ENCODE measurements around the gene SKAP2. TPM values are rescaled to one million over a fixed set of nuclear protein-coding genes. Genes with fewer than 3 reads are reported as not detected.

SKAP2 gene
- total and polyA plus RNA-seq, 2 donors (not counting 1 experiment from before 2014, with no cell fraction given) = 17.5 to 25.9 TPM

DNA sequence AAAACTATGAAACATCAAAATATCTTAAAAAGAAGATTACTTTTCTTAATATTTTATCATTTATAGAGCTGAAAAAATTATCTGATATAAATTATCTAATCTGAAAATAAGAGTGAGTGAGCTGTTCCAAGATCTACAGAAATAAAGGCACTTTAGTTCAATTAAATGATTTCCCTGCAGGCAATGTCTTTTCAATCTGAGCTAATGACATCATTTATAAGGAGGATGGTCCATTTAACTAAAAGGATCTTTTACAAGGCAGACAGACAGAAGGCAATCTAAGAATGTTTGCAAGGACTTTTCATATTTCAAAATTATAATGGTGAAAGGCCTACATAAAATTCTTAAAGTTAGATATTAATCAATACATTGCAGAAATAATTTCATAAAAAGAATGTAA, 71.8 kb downstream of the SKAP2 start:
- H3K36me3 ChIP-seq (ENCODE audit: control insufficient read depth, insufficient read depth, low read length) = no peaks in the 10 kb centered on the region
- no peaks in the 10 kb centered on the region for H3K4me1 ChIP-seq (ENCODE audit: control insufficient read depth, extremely low read depth, insufficient read depth, low read length)
- TF ChIP-seq, protein P1, sequence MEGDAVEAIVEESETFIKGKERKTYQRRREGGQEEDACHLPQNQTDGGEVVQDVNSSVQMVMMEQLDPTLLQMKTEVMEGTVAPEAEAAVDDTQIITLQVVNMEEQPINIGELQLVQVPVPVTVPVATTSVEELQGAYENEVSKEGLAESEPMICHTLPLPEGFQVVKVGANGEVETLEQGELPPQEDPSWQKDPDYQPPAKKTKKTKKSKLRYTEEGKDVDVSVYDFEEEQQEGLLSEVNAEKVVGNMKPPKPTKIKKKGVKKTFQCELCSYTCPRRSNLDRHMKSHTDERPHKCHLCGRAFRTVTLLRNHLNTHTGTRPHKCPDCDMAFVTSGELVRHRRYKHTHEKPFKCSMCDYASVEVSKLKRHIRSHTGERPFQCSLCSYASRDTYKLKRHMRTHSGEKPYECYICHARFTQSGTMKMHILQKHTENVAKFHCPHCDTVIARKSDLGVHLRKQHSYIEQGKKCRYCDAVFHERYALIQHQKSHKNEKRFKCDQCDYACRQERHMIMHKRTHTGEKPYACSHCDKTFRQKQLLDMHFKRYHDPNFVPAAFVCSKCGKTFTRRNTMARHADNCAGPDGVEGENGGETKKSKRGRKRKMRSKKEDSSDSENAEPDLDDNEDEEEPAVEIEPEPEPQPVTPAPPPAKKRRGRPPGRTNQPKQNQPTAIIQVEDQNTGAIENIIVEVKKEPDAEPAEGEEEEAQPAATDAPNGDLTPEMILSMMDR (conservative IDR thresholded peaks at IDR 0.05 in 1 of 2, IDR thresholded peaks at IDR 0.05 in 1 of 2; ENCODE audit: low read depth in 1 of 2, low read length in 2 of 2) = no peak
- no peak for TF ChIP-seq EZH2 (IDR thresholded peaks at IDR 0.05; ENCODE audit: low read length, missing control alignments)
- H3K9me3 ChIP-seq (ENCODE audit: control insufficient read depth, insufficient read depth, low read depth, low read length) = no peaks in the 10 kb centered on the region
- no peak overlapping the region for H2AFZ ChIP-seq (ENCODE audit: low read length)
- no peaks in the 10 kb centered on the region for H3K27me3 ChIP-seq (ENCODE audit: control insufficient read depth, insufficient read depth, low read length)
- no peaks in the 10 kb centered on the region for H4K20me1 ChIP-seq (ENCODE audit: control insufficient read depth, extremely low read depth, insufficient read depth, low read length)
- H3K9ac ChIP-seq (ENCODE audit: insufficient read depth, low read length) = no peak overlapping the region
- H3K27ac ChIP-seq (ENCODE audit: insufficient read depth, low read length) = no peak overlapping the region
- no peak overlapping the region for H3K4me2 ChIP-seq (ENCODE audit: extremely low read depth, insufficient read depth, low read length)
- no peak for DNase-seq (ENCODE audit: low read depth in 2 of 2)
- H3K4me3 ChIP-seq (replicated peaks in 1 of 4; ENCODE audit: control extremely low read depth in 1 of 4, insufficient read depth in 1 of 4, low read depth in 3 of 4, low read length in 4 of 4) = no peak overlapping the region
- no peaks in the 10 kb centered on the region for H3K79me2 ChIP-seq (ENCODE audit: control insufficient read depth, insufficient read depth, low read length)

DNA sequence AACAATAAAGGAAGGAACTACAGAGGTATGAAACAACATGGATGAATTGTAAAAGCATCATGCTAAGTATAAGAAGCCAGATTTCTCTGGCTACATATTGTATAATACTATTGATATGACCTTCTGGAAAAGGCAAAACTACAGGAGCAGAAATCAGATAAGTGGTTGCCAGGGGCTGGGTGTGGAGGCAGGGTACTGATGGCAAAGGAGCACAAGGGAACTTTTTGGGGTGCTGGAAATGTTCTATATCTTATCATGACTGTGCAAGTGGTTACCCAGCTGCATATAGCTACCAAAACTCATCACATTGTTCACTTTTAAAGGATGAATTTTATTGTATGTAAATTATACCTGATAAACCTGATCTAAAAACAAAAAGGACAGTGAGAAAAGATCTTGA, 72.4 kb downstream of the SKAP2 start:
- H3K9ac ChIP-seq (ENCODE audit: insufficient read depth, low read length) = no peak overlapping the region
- no peaks in the 10 kb centered on the region for H3K9me3 ChIP-seq (ENCODE audit: control insufficient read depth, insufficient read depth, low read depth, low read length)
- H3K27ac ChIP-seq (ENCODE audit: insufficient read depth, low read length) = no peak overlapping the region
- TF ChIP-seq, protein P1 (conservative IDR thresholded peaks at IDR 0.05 in 1 of 2, IDR thresholded peaks at IDR 0.05 in 1 of 2; ENCODE audit: low read depth in 1 of 2, low read length in 2 of 2) = no peak
- TF ChIP-seq EZH2 (IDR thresholded peaks at IDR 0.05; ENCODE audit: low read length, missing control alignments) = no peak
- H3K27me3 ChIP-seq (ENCODE audit: control insufficient read depth, insufficient read depth, low read length) = no peaks in the 10 kb centered on the region
- no peaks in the 10 kb centered on the region for H4K20me1 ChIP-seq (ENCODE audit: control insufficient read depth, extremely low read depth, insufficient read depth, low read length)
- no peaks in the 10 kb centered on the region for H3K4me1 ChIP-seq (ENCODE audit: control insufficient read depth, extremely low read depth, insufficient read depth, low read length)
- DNase-seq (ENCODE audit: low read depth in 2 of 2) = no peak
- H3K4me2 ChIP-seq (ENCODE audit: extremely low read depth, insufficient read depth, low read length) = no peak overlapping the region
- H2AFZ ChIP-seq (ENCODE audit: low read length) = no peak overlapping the region
- no peaks in the 10 kb centered on the region for H3K79me2 ChIP-seq (ENCODE audit: control insufficient read depth, insufficient read depth, low read length)
- no peaks in the 10 kb centered on the region for H3K36me3 ChIP-seq (ENCODE audit: control insufficient read depth, insufficient read depth, low read length)
- H3K4me3 ChIP-seq (replicated peaks in 1 of 4; ENCODE audit: control extremely low read depth in 1 of 4, insufficient read depth in 1 of 4, low read depth in 3 of 4, low read length in 4 of 4) = no peak overlapping the region

DNA sequence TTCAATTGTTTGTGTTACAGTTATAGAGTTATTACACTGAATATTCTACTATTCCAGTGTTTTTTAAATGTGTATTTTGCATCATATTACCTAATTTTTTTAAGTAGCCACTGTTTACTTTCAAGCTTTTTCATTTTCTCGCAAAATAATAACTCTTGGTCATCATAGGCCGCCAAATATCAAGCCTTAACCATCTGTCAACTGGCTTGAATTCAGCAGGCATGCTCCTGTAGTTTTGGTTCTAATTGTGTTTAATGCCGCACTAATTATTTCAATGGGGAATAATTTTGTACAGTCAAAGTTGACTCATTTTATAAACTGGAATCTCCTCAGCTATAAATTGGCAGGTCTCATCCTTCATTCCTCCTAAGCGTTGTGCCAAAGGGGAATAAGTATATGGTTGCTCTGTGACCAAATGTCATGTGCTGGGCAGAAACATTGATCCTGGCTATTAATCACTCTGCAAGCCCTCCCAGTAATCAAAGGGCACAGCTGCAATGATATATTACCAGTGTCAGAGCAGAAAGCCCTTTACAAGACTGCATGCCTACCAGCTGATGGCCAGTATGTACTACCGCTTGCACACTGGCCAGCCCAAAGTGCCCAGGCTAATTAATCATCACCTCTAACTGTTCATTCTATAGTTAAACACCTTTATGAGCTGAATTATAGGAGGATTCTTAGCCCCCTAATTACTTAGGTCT, 74.8 kb downstream of the SKAP2 start:
- Histone ChIP-seq H3K4me2 (ENCODE audit: extremely low read depth, insufficient read depth, low read length) (no peak overlapping the region), H3K9me3 (ENCODE audit: control insufficient read depth, insufficient read depth, low read depth, low read length) (no peaks in the 10 kb centered on the region), H3K9ac (ENCODE audit: insufficient read depth, low read length) (no peak overlapping the region), H3K4me3 (replicated peaks in 1 of 4; ENCODE audit: control extremely low read depth in 1 of 4, insufficient read depth in 1 of 4, low read depth in 3 of 4, low read length in 4 of 4) (no peak overlapping the region), H3K27ac (ENCODE audit: insufficient read depth, low read length) (no peak overlapping the region), H3K4me1 (ENCODE audit: control insufficient read depth, extremely low read depth, insufficient read depth, low read length) (no peaks in the 10 kb centered on the region), H3K36me3 (ENCODE audit: control insufficient read depth, insufficient read depth, low read length) (no peaks in the 10 kb centered on the region), H3K79me2 (ENCODE audit: control insufficient read depth, insufficient read depth, low read length) (no peaks in the 10 kb centered on the region), H4K20me1 (ENCODE audit: control insufficient read depth, extremely low read depth, insufficient read depth, low read length) (no peaks in the 10 kb centered on the region), H3K27me3 (ENCODE audit: control insufficient read depth, insufficient read depth, low read length) (no peaks in the 10 kb centered on the region), H2AFZ (ENCODE audit: low read length) (no peak overlapping the region)
- DNase-seq (ENCODE audit: low read depth in 2 of 2) = no peak
- no peak for TF ChIP-seq EZH2 (IDR thresholded peaks at IDR 0.05; ENCODE audit: low read length, missing control alignments)
- TF ChIP-seq, protein P1 (conservative IDR thresholded peaks at IDR 0.05 in 1 of 2, IDR thresholded peaks at IDR 0.05 in 1 of 2; ENCODE audit: low read depth in 1 of 2, low read length in 2 of 2) = no peak

Data from fibroblast of lung (primary cell).